Right forelimb (tissue), 1 donor: ENCODE results near the gene PLCL1.

Experiments
- DNase-seq: peaks from one replicate; pipeline ENCODE4 v3.0.0-alpha.2; 2018

PLCL1 gene

DNA sequence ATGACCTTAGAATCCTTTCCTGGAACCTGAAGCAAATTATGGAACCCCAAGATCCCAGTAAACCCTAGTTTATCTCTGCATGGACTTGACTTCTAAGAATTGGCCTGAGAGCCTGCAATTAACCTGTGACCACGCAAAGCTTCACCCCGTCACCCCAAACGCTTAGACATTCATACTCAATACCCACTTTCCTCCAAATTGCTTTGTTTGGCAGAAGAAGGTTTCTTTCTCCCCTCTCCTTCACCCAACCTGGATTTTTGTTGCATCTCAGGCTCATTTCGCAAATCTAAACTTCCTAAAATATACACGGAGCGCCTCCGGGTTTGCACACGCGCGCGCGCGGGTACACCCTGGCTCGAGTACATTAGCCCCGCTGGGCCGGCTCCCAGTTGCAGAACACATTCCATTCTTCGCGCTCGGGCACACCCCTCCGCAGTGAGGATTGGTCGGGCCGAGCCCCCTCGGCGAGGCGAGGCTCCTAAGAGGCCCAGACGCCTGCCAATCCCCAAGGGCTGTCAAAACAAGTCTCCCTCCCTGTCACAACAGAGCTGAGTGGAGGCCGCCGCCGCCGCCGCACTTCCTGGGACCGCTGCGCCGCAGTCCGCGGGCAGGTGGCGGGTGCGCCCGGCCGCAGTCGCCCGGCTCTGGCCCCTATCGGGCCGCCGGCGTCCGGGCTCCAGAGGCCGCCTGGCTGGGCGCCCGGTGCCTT lies at the start of gene PLCL1:
TSS of gene PLCL1 (plus strand) at position 545 of the 709 bp plus-strand sequence.
- DNase-seq: peak; percentile 89

DNA sequence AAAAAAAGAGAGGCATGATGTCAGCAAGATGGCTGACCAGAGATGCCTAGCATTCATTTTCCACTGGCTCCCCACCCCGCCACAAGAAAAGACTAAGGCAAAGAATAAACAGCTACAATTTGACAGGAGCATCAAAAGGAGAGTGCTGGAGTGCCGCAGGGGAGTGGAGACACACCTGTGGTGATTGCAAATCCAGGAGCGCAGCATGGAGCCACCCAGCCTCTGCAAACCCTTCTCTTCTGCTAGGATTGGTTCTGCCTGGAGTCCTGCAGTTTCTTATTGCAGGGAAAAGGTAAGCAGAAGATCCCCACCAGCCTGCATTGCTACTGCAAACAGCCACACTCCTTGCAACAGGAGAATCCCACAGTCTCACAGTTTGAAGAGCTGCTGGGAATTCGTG lies 45.4 kb upstream of the PLCL1 start:
- DNase-seq: no peak

DNA sequence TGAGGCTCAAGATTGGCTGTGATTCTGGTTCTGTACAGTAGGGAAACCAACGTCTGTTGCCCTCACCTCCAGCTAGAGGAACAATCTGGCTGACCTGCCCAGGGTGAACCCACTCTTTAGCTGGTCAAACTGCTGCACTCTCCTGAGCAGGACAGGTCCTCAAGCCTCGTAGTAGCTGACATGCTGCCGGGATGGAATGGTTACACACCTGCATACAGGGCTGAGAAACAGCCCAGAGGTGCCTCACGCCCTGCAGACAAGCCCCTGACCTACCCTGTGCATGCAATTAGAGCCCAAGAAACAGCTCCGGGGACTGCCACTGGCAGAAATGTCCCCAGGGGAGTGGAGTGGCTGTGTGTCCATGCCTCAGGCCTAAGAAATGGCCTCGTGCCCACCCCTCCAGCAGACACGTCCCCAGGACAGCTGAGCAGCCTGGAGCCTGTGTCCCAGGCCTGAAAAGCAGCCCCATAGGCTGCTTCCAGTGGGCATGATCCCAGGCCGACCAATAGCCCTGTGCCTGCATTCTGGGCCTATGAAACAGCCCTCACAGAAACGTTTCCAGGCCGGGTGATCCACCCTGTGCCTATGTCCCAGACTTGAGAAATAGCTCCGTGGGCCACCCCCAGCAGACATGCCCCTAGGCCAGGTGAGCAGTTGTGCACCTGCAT lies 44.6 kb upstream of the PLCL1 start:
- no peak for DNase-seq

DNA sequence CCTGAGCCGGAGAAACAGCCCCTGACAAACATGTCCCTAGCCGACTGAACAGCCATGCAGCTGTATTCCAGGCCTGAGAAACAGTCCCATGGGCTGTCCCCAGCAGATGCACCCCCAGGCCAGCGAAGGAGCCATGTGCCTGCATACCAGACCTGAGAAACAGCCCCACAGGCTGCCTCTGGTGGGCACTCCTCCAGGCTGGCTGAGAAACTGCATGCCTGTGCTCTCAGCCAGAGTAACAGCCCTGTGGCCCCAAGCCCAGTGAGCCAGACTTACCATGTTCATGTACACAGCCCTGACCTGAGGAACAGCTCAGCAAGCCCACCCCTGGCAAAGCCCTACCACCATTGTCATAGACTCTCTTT lies 44.1 kb upstream of the PLCL1 start:
- no peak for DNase-seq

DNA sequence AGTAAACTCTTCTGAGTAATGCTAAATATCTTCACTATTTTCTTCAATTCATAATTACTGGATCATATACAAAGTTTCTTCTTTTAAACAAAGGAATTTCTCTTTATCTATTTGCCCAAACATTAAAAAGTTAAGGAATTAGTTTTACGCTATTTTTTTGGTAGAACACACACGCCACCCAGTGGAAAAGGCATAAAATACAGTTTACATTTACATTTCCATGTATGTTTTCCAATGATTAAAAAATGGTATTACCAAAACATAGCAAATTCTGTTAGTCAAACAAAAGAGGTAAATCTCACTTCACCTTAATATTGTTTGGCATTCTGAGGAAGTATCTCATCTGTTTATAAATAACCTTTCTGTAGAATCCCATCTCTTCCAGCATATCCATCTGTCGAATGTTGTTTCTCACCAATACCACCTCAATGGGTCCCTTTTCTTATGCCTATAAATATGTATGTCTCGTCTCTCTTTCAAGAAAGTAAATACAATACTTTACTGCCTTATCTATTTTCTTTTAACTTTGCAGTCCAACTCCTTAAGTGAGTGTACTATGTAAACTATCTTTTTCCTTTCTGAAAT lies 26.5 kb upstream of the PLCL1 start:
- DNase-seq: no peak

DNA sequence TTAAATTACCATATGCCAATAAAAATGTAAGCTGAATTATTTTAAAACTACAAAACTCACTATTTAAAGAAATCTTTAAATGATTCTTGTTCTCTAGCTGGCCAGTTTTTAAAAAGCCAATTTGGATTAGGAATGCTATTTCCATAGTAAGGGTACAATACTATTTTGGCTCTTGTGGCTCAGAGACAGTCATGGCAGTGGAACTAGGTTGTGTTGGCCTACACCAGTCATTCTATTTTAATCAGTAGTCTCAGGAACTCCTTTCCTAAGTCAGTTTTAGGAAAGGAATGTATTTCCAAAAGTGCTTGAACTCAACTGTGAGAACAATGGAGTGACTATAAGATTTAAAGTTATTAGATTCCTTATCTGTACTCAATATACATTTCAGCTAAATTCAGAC lies 25.1 kb upstream of the PLCL1 start:
- DNase-seq: no peak

DNA sequence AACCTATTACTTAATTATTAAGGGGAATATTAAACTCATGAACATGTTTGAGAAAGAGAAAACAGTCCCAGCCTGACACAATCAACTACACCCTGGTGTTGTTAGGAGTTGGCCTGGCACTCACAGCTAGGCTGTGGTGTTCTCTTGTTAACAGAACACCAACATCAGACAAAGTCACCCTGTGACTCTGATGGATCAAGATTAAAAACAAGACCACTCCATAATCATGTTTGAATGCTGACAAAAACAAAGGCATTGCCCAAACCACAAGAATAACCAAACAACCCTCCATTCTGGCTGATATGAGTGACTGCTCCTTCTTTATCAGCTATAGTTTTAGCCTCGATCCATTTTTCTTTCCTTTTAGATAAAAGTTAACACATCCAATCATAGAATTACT lies 22.3 kb upstream of the PLCL1 start:
- DNase-seq: no peak

DNA sequence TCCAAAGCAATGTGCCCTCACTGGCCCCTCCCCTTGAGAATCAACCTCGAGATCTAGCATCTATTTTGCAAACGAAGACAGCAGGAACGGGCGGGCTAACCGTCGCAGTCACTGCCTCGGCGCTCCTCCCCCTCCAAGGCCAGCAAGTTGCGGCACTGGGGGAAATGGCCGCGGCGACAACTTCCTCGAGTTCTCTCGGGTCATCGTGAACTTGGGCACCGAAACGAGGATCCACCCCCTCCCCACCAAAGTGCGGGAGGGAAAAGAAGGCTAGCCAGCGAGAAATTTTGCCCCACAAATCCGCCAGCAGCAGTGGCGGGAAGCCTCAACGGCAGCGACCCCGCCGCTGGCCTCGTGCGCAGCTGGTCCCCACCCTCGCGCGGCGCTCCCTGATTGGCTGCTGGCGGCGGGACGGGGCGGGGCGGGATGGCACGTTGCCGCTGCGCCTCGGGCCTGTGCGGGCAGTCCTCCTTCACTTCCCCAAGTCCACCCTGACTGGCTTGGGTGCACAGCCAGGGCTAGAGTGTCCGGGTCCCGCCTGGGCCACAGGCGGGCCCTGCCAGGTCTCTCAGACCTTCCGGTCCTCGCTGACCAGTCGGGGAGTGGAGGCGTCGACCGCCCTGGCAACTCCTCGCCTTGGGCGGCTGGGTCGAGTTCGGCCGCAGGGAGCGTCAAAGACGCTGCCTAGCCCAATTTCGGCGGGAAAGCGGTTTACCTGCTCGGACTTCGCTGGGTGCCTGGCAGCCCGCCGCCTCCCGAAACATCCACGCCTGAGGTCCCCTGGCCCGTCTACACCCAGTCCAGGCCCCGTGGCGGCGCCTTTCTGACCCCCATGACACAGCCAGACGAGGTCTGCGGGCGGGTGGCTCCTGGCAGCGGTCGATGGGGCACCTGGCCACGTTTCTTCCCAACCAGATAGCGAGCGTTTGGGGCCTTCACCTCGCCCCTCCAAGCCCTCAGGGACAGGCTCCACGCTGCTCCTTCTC lies 19.1 kb upstream of the PLCL1 start, which contains the start of gene BOLL:
TSS of gene BOLL (minus strand) at position 364 of the 986 bp plus-strand sequence. CDS start 3,469 bp downstream, outside the sequence.
- DNase-seq: no peak

DNA sequence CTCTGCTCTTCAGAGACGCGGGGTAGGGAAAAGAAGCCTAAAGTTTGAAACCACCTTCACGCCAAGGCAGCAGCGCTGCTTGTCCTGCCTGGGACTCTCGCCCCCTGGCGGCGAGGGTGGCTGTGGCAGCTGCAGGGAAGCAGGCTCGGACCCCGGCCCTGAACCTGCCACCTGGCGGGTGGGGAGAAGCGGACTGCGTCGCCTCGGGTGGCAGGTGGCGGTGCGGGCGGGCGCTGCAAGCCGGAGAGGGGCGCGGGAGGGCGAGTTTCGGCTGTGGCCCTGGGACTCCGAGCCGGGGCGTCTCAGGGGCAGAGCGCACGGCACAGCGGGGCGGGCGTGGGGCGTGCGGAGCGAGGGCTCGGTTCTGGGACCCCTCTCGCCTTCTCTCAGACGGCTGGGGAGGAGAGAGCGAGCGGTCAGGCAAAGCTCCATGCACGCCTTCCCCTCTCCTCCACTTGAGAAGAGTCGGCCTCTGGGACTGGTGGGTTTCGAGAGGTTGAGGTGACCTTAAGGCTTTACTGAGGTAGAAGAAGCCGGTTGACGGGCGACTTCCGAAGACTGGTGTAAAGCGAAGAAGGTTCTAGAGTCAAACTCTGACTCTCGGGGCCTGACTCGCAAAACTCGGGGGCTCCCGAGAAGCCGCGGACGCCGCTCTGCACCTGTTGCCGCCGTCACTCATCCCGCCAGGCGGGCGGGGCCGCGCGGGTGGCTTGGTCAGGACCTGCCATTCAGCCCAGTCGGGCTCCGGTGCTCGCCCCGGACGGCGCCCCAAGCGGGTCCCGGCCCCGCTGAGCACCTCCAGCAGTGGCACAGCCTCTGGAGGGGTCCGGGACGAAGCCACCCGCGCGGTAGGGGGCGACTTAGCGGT lies 18.1 kb upstream of the PLCL1 start:
- peak; percentile 55 for DNase-seq

DNA sequence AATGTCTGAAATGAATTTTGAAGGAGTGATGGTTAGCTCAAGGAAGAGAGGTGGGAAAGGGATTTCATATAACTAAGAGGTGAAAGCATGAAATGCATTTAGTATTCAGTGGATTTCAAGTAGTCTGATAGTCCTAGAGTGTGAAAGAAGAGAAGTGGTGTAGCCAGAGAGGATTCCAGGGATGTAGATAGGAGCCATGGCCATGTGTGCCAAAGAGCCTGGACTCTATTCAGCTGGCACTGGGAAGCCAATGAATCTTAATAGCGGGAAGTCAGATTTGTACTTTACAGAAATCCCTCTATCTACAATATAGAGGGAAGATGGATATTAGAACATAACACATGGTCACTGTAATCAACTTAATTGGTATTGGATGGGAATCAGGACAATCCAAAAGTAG lies 10.9 kb upstream of the PLCL1 start:
- no peak for DNase-seq

DNA sequence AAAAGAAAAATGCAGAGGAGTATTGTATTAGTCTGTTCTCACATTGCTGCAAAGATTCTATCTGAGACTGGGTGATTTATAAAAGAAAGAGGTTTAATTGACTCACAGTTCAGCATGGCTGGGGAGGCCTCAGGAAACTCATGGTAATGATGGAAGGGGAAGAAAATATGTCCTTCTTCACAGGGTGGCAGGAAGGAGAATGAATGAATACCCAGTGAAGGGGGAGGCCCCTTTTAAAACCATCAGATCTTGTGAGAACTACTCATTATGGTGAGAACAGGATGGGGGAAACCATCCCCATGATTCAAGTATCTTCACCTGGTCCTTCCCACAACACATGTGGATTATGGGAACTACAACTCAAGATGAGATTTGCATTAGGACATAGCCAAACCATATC lies 9.1 kb upstream of the PLCL1 start:
- DNase-seq: no peak

DNA sequence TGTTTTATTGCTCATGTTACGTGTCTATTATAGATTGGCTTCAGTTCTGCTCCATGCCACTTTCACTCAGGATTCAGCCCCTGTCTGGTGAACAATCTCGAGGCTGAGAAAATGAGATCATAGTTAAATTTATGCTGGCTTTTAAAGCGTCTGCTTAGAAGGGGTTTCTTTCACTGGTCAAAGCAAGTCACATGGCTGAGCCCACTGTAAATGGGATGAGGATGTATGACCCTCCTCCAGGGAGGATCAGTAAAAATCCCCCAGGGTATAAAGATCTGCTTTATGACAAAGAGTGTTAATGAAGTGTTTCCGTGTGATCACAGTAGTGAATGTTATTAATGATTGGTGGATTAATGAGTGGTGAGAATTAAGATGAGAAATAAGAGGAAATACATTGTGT lies 6.2 kb upstream of the PLCL1 start:
- no peak for DNase-seq

DNA sequence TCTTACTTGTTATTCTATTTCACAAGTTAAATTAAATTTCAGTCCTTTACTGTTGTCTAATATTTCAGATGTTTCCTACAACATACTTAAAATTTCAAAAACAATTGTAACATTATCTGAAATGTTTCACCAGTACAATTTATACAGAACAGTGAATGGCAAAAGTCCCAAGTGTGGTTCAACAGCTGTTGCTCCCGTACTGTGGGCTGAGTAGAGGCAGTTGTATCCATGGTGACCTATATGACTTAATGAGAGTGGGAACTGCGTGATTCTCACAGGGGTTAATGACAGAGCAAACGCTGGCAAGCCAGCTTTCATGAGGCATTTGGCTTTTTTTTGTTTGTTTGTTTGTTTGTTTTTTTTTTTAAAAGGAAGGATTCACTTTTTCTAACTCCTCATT lies 5.3 kb upstream of the PLCL1 start:
- no peak for DNase-seq

DNA sequence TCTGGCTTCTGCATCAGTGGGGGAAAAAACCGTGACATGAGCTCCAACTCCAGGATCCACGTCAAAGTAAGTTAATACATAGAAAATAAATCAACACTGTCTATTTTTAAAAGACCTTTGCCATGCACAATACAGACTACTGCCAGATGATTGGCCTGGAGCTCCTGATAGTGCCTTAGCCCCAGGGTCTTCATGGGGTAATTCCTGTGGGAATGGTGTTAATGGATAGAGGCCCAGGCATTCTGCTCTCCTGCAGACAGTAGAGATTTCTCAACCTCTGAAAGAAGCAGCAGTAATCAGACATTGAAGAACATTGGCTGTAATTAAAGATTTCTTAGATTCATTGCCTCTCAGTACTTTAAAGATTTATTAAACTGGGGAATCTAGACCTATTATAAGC lies 4.3 kb upstream of the PLCL1 start:
- no peak for DNase-seq

DNA sequence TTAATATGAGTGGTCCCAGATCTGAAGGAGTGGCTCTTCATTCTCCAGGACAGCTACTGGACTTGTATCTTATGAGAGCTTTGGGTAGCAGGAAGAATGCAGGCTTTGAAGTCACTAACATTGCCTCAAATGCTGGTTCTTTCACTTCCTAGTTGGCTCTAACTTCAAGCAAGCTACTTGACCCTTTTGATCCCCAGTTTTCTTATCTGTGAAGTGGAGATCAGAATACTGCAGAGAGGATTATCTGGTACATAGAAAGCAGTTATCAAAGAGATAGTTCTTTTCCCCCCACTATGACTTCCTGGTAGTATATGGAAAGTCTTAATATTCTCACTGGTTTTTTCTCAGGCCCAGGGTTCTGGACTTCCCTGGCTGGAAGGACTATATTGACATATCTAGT lies 3.4 kb upstream of the PLCL1 start:
- DNase-seq: no peak

DNA sequence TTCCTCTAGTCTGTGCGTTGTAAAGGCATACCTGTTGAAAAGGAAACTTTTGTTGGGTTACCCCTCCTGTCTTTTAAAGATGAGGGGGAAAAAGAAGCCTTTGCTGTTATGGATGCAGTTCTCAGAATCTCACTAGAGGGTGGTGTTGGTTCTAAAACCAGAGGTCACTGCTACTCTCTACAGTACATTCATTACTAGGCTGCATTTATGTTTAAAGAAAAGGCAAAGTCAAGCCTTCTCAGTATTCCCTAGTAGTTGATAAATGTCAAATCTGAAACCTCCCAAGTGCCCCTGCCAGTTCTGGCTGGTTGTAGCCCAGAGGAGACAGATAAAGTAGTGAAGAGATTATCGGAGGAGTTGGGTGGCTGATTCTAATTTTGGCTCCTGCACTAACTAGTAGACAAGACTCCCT lies 1.4 kb upstream of the PLCL1 start:
- DNase-seq: peak; percentile 46

DNA sequence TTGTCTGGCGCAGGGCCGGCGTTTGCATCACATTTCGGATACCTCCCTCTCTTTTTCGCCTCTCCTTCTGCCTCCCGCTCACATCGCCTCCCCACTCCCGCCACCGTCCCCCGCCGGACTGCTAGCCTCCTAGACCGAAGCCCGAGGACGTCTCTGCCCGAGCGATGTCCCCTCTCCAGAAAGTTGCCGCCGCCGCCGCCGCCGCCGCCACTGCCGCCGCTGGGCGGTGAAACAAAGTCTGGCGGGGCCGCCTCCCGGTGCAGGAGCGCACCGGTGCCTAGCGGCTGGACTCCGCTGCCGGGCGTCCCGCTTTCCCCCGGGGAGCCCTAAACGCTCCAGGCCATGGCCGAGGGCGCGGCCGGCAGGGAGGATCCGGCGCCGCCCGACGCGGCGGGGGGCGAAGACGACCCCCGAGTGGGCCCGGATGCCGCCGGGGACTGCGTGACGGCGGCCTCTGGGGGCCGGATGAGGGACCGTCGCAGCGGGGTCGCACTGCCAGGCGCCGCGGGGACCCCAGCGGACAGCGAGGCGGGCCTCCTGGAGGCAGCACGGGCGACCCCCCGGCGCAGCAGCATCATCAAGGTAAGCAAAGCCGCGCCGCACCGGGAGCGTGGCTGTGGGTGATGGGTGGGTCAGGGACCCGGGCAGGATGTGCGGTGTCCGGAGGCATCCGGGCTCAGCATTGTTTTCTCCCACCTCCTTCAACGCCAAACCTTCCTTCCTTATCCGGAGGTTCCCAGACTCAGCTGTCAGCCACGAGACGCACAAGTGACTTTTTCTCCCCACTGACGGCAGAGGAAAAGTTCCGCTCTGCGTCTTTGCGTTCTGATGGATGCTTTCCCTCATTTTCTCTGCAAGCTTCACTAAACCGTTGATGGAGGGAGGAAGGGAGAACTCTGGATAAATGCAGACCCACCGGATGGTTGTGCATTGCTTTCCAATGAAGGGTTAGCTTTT lies 643 bp downstream of the PLCL1 start:
- DNase-seq: peak; percentile 55

DNA sequence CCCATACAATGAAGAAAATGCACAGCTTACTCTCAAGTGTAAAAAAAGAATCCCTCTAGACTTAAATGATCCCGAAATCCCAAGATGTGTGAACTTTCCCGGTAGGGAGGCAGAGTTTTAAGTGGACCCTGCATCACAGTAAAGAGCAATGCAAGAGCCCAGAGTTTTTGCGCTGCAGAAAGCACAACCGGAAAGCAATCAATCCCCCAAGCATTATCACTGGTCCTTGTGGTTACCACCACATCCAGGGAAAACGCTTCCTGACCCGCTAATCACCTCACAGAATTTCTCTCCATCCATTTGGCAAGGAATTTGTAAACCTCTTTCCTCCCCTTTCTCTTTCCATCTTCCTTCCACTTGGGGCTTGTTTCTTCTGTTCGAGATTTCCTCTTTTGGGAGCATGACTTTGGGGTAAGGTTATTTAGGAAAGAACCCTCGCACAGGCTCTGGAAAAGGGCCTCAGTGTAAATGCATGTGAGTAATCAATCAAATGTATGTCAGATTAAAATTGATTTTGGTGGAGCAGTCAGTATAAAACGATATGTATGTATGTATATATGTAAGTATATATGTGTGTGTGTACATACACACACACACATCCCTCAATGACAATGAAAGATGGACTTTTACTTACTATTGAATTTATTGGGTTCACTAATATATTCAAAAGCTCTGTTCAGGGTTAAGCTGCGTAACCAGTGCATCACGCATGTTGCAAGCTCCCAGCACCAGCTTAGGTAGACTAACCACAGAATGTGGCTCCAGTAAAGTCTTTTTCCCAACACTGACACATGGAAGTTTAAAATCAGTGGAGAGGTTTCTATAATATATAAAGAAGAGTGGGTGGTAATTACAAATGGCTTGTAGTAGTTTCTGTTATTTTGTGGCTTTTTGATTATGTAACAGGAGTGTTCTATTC lies 1.6 kb downstream of the PLCL1 start:
- peak; percentile 45 for DNase-seq

DNA sequence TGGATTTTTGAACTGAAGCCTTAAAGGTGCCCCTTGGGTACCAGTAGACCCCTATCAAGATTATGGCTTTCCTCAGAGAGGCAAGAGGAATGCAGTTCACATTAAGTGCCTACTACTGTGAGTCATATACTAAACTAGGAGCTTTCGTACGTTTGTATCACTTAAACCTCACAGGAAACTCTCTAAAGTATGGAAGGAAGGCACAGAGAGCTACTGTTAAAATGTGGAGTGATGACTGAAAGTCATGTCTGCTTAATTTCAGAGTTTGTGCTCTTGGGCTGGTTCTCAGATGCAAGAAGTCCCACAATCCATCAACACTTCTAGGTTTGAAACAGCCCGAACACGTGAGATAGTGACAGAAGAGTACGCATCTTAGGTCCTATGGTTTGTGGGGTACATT lies 4.7 kb downstream of the PLCL1 start:
- no peak for DNase-seq

DNA sequence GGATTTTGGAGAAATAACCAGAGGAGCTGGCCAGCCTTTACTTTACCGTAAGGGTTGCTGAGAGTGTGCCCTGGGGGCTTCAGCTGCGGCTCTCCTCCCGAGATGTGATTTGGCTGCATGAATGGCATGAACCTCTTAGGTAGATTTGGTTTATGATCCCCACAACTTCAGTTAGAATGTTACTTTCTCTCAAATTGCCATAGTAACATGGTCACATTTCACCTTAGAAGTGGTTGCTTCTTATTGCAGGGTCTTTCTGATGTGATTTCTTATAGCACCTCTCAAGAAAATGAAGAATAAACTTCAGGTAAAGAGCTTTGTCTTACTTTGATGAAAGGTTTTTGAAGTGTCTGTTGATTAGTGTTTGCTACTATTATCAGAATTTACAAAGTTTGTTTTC lies 5.6 kb downstream of the PLCL1 start:
- no peak for DNase-seq
